NT2/D1 (cell line): Measurements from ENCODE around the gene CPB2.

Experiments
- SUZ12 ChIP-seq: IDR thresholded peaks from 2 replicates; pipeline ENCODE4 v1.6.1; 2011; ENCODE audit not compliant: insufficient read length, insufficient read depth; ENCODE audit errors: extremely low read depth
- YY1 ChIP-seq: IDR thresholded peaks from 2 replicates; pipeline ENCODE4 v1.6.1; 2011; ENCODE audit not compliant: insufficient read length, insufficient read depth
- ZNF274 ChIP-seq: IDR thresholded peaks from 2 replicates; pipeline ENCODE4 v1.6.1; 2011; ENCODE audit warnings: mild to moderate bottlenecking, low read depth, low read length

GRCh38 chr13:46124967-46125933, 20.4 kb upstream of the CPB2 start:
- no peak for TF ChIP-seq ZNF274
- no peak for TF ChIP-seq YY1
- no peak for TF ChIP-seq SUZ12
